Activated CD8-positive, alpha-beta memory T cell treated with anti-CD3 and anti-CD28 coated beads for 4 hours (primary cell): ENCODE measurements around the gene BEX3.
"Not testable (repeated sequence)": the region's sequence is repeated elsewhere in the genome, so short reads cannot be mapped to it uniquely, and the experiment has no call there.

Experiments
- DNase-seq, 2 donors: peaks; one replicate each; pipeline ENCODE4 v3.0.0-alpha.2; 2020; ENCODE audit warnings: low read depth in 2 of 2

BEX3 gene

GRCh38 chrX:103376118-103376978 lies at the start of gene BEX3:
Gene BEX3 (plus strand): TSS chrX:103376538. CDS start chrX:103377522, 984 bp downstream.
- no peak for DNase-seq

DNA sequence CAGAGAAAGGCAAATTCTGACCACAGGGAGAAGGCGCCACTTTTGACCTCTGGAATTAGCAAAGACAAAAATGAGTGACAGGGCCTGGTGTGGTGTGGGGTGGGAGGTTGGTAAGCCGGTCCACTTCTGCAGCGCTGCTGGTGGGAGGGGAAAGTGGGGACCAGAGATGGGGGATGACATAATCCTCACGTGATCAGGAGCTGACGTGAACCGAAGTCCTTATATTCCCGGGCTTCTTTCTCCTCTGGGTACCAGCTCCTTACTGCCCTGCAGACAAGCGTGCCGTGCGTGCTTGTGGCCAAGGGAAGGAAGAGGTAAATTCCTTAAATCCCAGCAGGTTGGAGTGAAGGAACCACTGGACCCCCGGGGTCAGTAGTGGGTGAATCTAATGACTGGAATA lies 46.3 kb upstream of the BEX3 start, which contains the start of gene TCEAL7:
TCEAL7 (plus strand) TSS at position 249 of the 400 bp plus-strand sequence. CDS start 1,165 bp downstream, outside the sequence.
- no peak for DNase-seq

- DNase-seq = no peak
These were observed 45.6 kb upstream of the BEX3 start for GRCh38 chrX:103330681-103331288.

GRCh38 chrX:103338663-103339062 lies 37.7 kb upstream of the BEX3 start:
- DNase-seq = no peak

DNA sequence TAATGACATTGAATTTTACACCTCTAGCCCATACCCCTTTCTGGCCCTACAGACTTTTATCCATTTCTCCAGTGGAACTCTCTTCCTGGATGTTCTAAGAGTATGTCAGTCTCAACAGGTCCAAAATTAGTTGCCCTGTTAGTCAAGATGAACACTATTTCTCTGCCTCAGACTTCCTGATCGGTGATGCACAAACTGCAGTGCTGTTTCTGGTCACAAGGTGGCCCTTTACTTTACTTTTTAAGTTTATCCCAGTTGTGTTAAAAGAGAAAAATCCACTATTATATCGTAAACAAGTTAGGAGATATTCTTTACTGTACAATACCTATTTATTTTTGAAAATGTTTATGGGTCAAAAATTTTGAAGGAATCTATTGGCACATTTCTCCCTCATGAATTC lies 33.2 kb upstream of the BEX3 start:
- DNase-seq = no peak

GRCh38 chrX:103344606-103345005 lies 31.7 kb upstream of the BEX3 start:
- no peak for DNase-seq

- DNase-seq = no peak
These were observed 28.5 kb upstream of the BEX3 start for GRCh38 chrX:103347682-103348397.

DNA sequence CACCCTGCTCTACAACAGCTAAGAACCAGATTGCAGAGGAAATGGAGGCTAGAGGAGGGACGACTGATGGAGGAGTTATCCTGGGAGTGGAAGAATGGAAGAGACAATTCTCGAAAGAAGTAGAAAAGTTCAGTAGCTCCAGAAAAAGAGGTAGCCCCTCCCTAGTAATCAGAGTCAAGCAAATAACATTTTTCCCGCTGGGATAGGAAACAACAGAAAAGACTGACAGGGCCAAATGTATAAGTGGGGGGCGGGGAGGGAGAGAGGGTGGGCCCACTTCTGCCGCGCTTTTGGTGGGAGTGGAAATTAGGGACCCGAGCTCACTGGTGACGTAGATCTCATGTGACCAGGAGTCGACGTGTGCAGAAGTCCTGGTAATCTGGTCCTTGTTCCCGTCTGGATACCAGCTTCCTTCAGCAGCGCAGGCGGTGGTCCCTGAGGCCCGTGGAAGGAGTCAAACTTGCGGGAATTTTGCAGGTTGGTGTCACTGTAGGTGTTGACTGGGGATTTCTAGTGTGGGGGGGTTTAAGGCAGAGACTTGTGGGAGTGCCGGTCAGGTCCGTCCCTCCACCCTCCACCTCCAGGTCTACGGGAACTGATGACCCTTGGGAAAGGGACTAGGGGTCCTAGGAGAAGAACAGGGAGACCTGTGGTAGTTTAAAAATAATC lies 20.1 kb upstream of the BEX3 start, which contains the start of gene TCEAL9:
TCEAL9 (plus strand) TSS at position 377 of the 669 bp plus-strand sequence. CDS start 1,179 bp downstream, outside the sequence.
- DNase-seq = no peak

GRCh38 chrX:103356858-103357257 lies 19.5 kb upstream of the BEX3 start:
- DNase-seq = no peak

- no peak for DNase-seq
These were observed 18.5 kb upstream of the BEX3 start for GRCh38 chrX:103357871-103358270.

DNA sequence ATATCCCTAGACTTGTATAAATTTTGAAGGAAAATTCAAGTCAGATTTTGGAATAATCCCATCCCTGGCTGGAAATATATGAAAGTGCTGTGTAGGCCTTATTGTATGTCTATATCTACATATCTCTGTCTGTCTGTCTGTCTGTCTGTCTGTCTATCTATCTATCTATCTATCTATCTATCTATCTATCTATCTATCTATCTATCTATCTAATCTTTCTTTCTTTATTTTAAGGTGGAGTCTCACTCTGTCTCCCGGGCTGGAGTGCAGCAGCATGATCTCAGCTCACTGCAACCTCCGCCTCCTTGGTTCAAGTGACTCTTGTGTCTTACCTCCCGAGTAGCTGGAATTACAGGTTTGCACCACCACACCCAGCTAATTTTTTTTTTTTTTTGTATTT lies 16.7 kb upstream of the BEX3 start:
- DNase-seq = not testable (repeated sequence)

DNA sequence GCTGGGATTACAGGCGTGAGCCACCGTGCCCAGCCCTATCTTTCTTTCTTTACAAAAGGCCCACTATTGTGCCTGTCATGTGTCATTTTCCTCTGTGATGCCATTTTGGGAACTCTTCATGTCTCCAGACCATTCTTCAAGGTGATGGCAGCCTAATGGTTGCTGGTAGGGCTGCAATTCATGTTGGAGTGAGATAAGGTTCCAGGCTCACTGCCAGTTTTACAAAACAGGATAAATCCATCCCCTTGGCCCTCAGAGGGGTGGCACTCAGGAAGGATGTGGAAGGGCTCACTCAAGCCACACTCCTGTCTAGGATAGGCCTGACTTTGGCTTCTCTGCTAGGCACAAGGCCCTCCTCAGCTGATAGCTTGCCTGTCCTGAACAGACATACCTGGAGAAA lies 16.2 kb upstream of the BEX3 start:
- no peak for DNase-seq

- DNase-seq = no peak
These were observed 15.4 kb upstream of the BEX3 start for GRCh38 chrX:103360916-103361315.

GRCh38 chrX:103361798-103362197 lies 14.5 kb upstream of the BEX3 start:
- DNase-seq = no peak

GRCh38 chrX:103362474-103362873 lies 13.9 kb upstream of the BEX3 start:
- DNase-seq = no peak

DNA sequence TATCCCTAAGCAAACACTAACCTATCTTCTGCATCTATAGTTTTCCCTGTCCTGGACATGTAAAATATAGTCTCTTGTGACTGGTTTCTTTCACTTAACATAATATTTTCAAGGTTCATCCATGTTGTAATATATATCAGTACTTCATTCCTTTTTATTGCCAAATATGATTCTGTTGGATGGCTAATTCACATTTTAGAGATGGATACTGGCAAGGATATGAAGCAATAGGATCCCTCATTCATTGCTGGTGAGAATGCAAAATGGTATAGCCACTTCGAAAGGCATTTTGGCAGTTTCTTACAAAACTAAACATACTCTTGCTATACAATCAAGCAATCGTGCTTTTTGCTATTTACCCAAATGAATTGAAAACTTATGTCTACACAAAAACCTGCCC lies 13.3 kb upstream of the BEX3 start:
- no peak for DNase-seq

DNA sequence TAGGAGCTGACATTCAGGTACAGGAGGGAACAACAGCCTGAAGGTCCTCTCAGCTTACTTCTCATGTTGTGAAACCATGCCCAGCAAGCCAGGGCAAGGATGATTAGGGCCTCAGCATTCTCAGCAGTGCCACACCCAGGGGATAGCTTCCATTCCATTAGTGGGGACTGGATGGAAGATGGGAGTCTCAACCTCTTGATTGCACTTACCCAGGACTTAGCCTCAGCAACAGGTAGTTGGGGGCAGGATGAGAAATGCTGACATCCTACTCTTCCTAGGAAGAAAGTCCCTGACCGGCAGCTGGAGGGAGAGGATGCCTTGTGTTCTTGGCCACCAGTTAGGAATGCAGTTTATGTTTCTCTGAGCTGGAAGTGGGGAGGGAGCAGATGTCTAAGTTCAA lies 8.8 kb upstream of the BEX3 start:
- no peak for DNase-seq

DNA sequence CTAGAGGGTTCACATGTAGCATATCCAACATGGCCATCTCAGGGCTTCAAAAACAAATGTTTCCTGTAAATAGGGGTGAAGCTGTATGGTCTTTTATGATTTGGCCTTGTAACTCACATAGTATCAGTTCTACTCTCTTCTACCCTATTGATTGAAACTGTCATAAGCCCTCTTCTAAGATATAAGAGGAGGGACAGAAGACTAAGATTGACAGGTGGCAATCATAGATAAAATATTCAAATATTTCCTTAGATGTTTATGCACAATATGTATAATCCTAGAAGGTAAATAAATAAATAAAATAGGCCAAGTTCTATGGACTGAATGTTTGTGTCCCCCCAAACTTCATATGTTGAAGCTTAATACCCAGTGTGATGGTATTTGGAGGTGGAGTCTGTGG lies 6.9 kb upstream of the BEX3 start:
- DNase-seq = no peak

DNA sequence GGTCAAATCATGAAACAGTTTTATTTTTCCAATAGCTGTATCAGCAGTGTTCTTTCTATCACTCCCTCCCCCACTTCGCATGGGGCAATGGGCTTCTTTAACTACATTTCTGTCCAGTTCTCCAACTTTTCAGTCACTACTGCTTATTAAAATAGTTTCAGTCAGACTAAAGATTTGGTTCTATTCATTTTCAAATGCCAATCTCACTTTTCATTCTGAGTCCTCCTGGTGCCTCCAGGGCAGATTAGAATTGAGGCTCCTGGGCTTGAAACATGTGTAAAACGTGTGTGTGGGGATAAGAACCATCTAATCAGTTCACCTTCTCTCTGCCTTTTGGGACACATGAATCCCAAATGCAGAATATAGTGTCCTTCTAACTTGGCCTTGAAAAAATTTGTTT lies 3.5 kb upstream of the BEX3 start:
- DNase-seq = no peak

DNA sequence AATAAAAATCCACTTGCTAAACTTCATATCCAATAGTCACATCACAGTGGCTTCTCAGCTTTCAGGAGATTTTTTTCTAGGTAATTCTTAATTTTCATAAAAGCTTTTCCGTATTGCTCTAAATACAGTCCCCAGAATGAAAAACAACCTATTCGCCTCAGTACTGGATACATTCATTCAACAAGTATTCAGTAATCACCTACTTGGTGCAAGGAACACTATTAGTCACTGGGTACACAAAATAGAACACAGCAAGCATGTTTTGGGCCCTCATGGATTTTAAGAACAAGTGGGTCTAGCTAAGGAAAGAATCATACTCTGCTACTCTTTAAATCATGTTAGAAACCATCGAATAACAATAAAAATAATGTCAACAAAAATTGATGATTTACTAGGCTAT lies 2.8 kb upstream of the BEX3 start:
- no peak for DNase-seq

DNA sequence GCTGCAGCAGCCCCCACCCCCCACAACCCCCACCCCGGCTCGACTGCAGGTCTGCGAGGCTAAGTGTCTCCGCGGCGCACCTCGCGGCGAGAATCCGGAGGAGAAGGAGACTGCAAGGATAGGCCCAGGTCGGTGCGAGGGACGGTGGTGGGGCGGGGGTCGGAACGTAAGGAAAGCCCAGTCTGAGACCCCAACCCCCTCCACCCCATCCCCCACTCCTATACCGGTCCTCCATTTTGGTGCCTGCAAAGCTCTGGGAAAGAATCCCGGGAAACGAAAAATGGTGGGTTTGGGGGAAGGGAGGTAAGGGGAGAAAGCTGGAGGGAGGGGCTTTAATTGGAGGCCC lies 614 bp downstream of the BEX3 start:
- DNase-seq = no peak

GRCh38 chrX:103378990-103379389 lies 2.7 kb downstream of the BEX3 start:
- no peak for DNase-seq
